K562 (cell line): ENCODE data around the gene RNF32. TPM values are rescaled to one million over a fixed set of nuclear protein-coding genes. Genes with fewer than 3 reads are reported as not detected.

Source experiments
- ATAC-seq: fragments of 200-7000 bp; cut with Tn5 transposase; 3 replicates; pipeline ENCODE4 v1.9.1; 2020; ENCODE audit warnings: moderate library complexity
- BruUV-seq: library from RNA; stranded (reverse); fragments of 400-500 nt; replicated peaks from 2 replicates; lab custom pipeline; 2021; lab: Mats Ljungman, UMichigan
- CTCF ChIA-PET: fragments of 300-600 bp; formaldehyde crosslinking; extraction: SDS; loops from one replicate; lab custom pipeline; 2021; ENCODE audit warnings: low intra/inter-chr PET ratio; lab: Yijun Ruan, JAX
- POLR2A ChIA-PET: fragments of 300-600, 350-650 bp; sonication (Branson Sonifier 250); formaldehyde crosslinking; extraction: SDS; loops from one replicate; lab custom pipeline; 2021; ENCODE audit warnings: antibody characterized with exemption, inconsistent platforms; lab: Yijun Ruan, JAX
- DNase-seq, 4 experiments: peaks; one replicate each; pipeline versions ENCODE4 v3.0.0 to v3.0.0-alpha.2; 2011 to 2018; ENCODE audit warnings: low spot score in 3 of 4, mixed read lengths in 3 of 4; ENCODE audit errors: extremely low read depth in 1 of 4
- FAIRE-seq: peaks from 2 replicates; lab custom pipeline; 2011; peaks lifted over from hg19 to GRCh38; lab: Jason Lieb, UNC
- H2AFZ ChIP-seq: 2 replicates; pipeline ENCODE4 v1.6.0; 2011; ENCODE audit warnings: low read depth, low read length, control low read depth, inconsistent platforms
- H3K27ac ChIP-seq: fragments of 200-600 bp; 3 replicates; pipeline ENCODE4 v1.8.0; 2011; ENCODE audit warnings: low read depth, mild to moderate bottlenecking, control low read depth, inconsistent platforms, low read length, moderate library complexity, mixed read lengths; ENCODE audit errors: extremely low read depth
- H3K27me3 ChIP-seq, 2 experiments: fragments of 300-600 bp in 1 of 2; 2 replicates in 1 of 2; 3 replicates in 1 of 2; pipeline versions ENCODE4 v1.6.0 to v1.8.0; 2011; ENCODE audit warnings: inconsistent platforms in 2 of 2, low read length in 2 of 2, mild to moderate bottlenecking in 1 of 2, mixed read lengths in 1 of 2, moderate library complexity in 1 of 2; ENCODE audit not compliant: control insufficient read depth in 2 of 2, insufficient read depth in 2 of 2
- H3K36me3 ChIP-seq: fragments of 300-600 bp; 3 replicates; pipeline ENCODE4 v1.8.0; 2011; ENCODE audit warnings: mild to moderate bottlenecking, low read length, inconsistent platforms; ENCODE audit not compliant: control insufficient read depth, insufficient read depth
- H3K4me1 ChIP-seq, 2 experiments: fragments of 200-600 bp in 1 of 2; replicated peaks in 1 of 2; 2 replicates in 1 of 2; 3 replicates in 1 of 2; pipeline versions ENCODE4 v1.5.1 to v1.8.0; 2011; ENCODE audit warnings: inconsistent platforms in 2 of 2, low read length in 2 of 2, mild to moderate bottlenecking in 1 of 2, mixed read lengths in 1 of 2, moderate library complexity in 1 of 2; ENCODE audit not compliant: control insufficient read depth in 2 of 2, insufficient read depth in 2 of 2
- H3K4me2 ChIP-seq: 2 replicates; pipeline ENCODE4 v1.6.1; 2011; ENCODE audit warnings: low read length, control low read depth, inconsistent platforms, mixed read lengths; ENCODE audit not compliant: insufficient read depth
- H3K4me3 ChIP-seq: fragments of 200-600 bp; sonication (generic), shearing (Covaris generic); 2 replicates; pipeline ENCODE4 v1.5.1; 2016; ENCODE audit warnings: control low read depth, inconsistent platforms
- H3K79me2 ChIP-seq: fragments of 200-600 bp; 3 replicates; pipeline ENCODE4 v1.8.0; 2011; ENCODE audit warnings: low read length, inconsistent platforms; ENCODE audit not compliant: control insufficient read depth, insufficient read depth
- H3K9ac ChIP-seq, 2 experiments: 2 replicates each; pipeline versions ENCODE4 v1.6.0 to v1.6.1; 2011; ENCODE audit warnings: low read depth in 2 of 2, low read length in 2 of 2, control low read depth in 1 of 2, inconsistent platforms in 1 of 2, mild to moderate bottlenecking in 1 of 2, mixed read lengths in 1 of 2; ENCODE audit not compliant: insufficient read depth in 1 of 2
- H3K9me1 ChIP-seq: one replicate; pipeline ENCODE4 v1.6.0; 2011; ENCODE audit warnings: inconsistent platforms, mild to moderate bottlenecking, low read length, moderate library complexity; ENCODE audit not compliant: control insufficient read depth, insufficient read depth
- H3K9me3 ChIP-seq: replicated peaks from 2 replicates; pipeline ENCODE4 v1.5.1; 2011; ENCODE audit warnings: low read depth, low read length, inconsistent platforms; ENCODE audit not compliant: control insufficient read depth, insufficient read depth
- H4K20me1 ChIP-seq: replicated peaks from 2 replicates; pipeline ENCODE4 v1.6.1; 2011; ENCODE audit warnings: low read length, inconsistent platforms, mixed read lengths; ENCODE audit not compliant: control insufficient read depth, insufficient read depth
- FOXA3 ChIP-seq, 2 experiments: fragments of 450-650 bp in 1 of 2; sonication (generic) in 1 of 2; formaldehyde crosslinking; IDR thresholded peaks in 1 of 2; conservative IDR thresholded peaks in 1 of 2; 2 replicates each; pipeline versions ENCODE4 v1.4.0 to v1.8.0; 2020 to 2022; ENCODE audit warnings: mild to moderate bottlenecking in 2 of 2, missing genetic modification reagents in 1 of 2
- NKRF ChIP-seq: fragments of 450-650 bp; IDR thresholded peaks from 2 replicates; pipeline ENCODE4 v1.6.1; 2016; ENCODE audit warnings: borderline replicate concordance
- NUFIP1 ChIP-seq: fragments of 450-650 bp; IDR thresholded peaks from 2 replicates; pipeline ENCODE4 v1.6.1; 2018; ENCODE audit not compliant: partially characterized antibody
- PPARD ChIP-seq: fragments of 250-450 bp; sonication (Bioruptor Pico); IDR thresholded peaks from 2 replicates; pipeline ENCODE4 v1.8.0; 2022; ENCODE audit warnings: inconsistent platforms, mild to moderate bottlenecking, moderate library complexity
- ZFP1 ChIP-seq: fragments of 450-650 bp; formaldehyde crosslinking; IDR thresholded peaks from 2 replicates; pipeline ENCODE4 v1.4.0; 2020; ENCODE audit warnings: mild to moderate bottlenecking, mixed read lengths
- ZNF398 ChIP-seq: fragments of 250-450 bp; sonication (Bioruptor Pico); IDR thresholded peaks from 2 replicates; pipeline ENCODE4 v1.8.0; 2021; ENCODE audit warnings: moderate library complexity, mild to moderate bottlenecking, inconsistent platforms
- ZNF512 ChIP-seq: IDR thresholded peaks from 2 replicates; pipeline ENCODE4 v1.6.1; 2016; ENCODE audit warnings: missing genetic modification characterization, missing compliant biosample characterization
- ZNF609 ChIP-seq: sonication (generic); formaldehyde crosslinking; IDR thresholded peaks from 2 replicates; pipeline ENCODE4 v1.8.1; 2023; ENCODE audit warnings: missing genetic modification reagents, mild to moderate bottlenecking, borderline replicate concordance
- ZNF79 ChIP-seq: fragments of 250-450 bp; sonication (Bioruptor Pico); IDR thresholded peaks from 2 replicates; pipeline ENCODE4 v1.4.0; 2020; ENCODE audit warnings: low read depth, mild to moderate bottlenecking, moderate library complexity
- WGBS: fragments of 100-300 bp; shearing (Covaris generic); methylation state at CpG from one replicate; pipeline ENCODE4 v1.1.6; 2016; ENCODE audit warnings: low coverage, mixed read lengths; ENCODE audit not compliant: insufficient coverage; ENCODE audit errors: missing lambda C conversion rate; 5-methylcytosine and 5-hydroxymethylcytosine counted together
- in situ Hi-C: fragments of 300-500 bp; cut with MboI; formaldehyde crosslinking; loops from 4 replicates; pipeline ENCODE4 v1.15.0; 2018; ENCODE audit warnings: inconsistent platforms, mixed read lengths
- intact Hi-C: fragments of 100-400 bp; cut with micrococcal nuclease; formaldehyde crosslinking; loops from 2 replicates; pipeline ENCODE4 v1.14.2; 2022
- polyA plus RNA-seq, 8 experiments: library from polyadenylated mRNA; depleted of rRNA in 4 of 8; stranded (reverse) in 5 of 8; unstranded in 3 of 8; fragments of >200 nt; fragmentation: Nextera tagmentation in 2 of 8; fragmentation: Illumina TruSeq in 1 of 8; extraction: Ambion mirVana in 2 of 8; extraction: Trizol in 1 of 8; gene quantifications; 2 replicates each; pipeline versions ENCODE4 v1.2.1 to v1.2.3, GENCODE V29; 2011 to 2014; ENCODE audit warnings: inconsistent platforms in 1 of 8, missing spikeins in 1 of 8
- total RNA-seq, 7 experiments: library from RNA; depleted of rRNA in 6 of 7; stranded (reverse); fragments of >200 nt in 6 of 7; fragmentation: Illumina TruSeq in 2 of 7; extraction: Trizol in 2 of 7; gene quantifications; 2 replicates each; pipeline versions ENCODE4 v1.2.1 to v1.2.3, GENCODE V29; 2011 to 2021; ENCODE audit warnings: low replicate concordance in 1 of 7

Gene RNF32
- total and polyA plus RNA-seq, 9 of the 15 experiments (the other 6 are each of a cell fraction or from before 2014, with no cell fraction given) = 2.6 to 7.0 (median 4.6) TPM

GRCh38 chr7:156616269-156617202 lies 24.0 kb upstream of the RNF32 start:
- BruUV-seq = no TSS peak
- H3K27me3 ChIP-seq = peaks cover 3 to 26% of the 10 kb centered on the region in 2 experiments; a peak in 4 of 5 replicates
- no peak overlapping the region for H3K9ac ChIP-seq
- ATAC-seq (no peak), FAIRE-seq (no peak), DNase-seq (peak in 1 of 4 experiments; percentile 4)
- no peaks in the 10 kb centered on the region for H3K9me3 ChIP-seq
- intact Hi-C loops (no loop called here), in situ Hi-C loops (no loop called here)
- no peak overlapping the region for H3K27ac ChIP-seq
- H3K9me1 ChIP-seq = no peaks in the 10 kb centered on the region
- no peaks in the 10 kb centered on the region for H3K36me3 ChIP-seq
- no peak overlapping the region for H3K4me3 ChIP-seq
- 65% methylated on average over 54 of the region's 92 CpGs for WGBS
- H3K4me1 ChIP-seq = peaks cover 3 to 11% of the 10 kb centered on the region in 2 experiments; a peak in 1 of 5 replicates
- no peaks in the 10 kb centered on the region for H4K20me1 ChIP-seq
- no peak overlapping the region for H3K4me2 ChIP-seq
- H2AFZ ChIP-seq = no peak overlapping the region
- POLR2A ChIA-PET = interaction anchor here (1.4 kb wide), 1 partner anchor 10 kb away, joined by 5 read pairs; no protein-coding TSS in a partner anchor
- CTCF ChIA-PET = no interaction called here
- H3K79me2 ChIP-seq = no peaks in the 10 kb centered on the region
- TF ChIP-seq FOXA3 (CRISPR knock-in tag; conservative IDR thresholded peaks at IDR 0.05 in 1 of 2, IDR thresholded peaks at IDR 0.05 in 1 of 2) = no peak
- TF ChIP-seq ZNF398 (CRISPR knock-in tag) = no peak
- TF ChIP-seq ZFP1 (CRISPR knock-in tag) = no peak
- TF ChIP-seq ZNF79 (CRISPR knock-in tag) = no peak
- no peak for TF ChIP-seq ZNF609
- TF ChIP-seq PPARD (CRISPR knock-in tag) = no peak
- TF ChIP-seq ZNF512 = no peak
- TF ChIP-seq NKRF = no peak
- no peak for TF ChIP-seq NUFIP1
